Gastrocnemius medialis (tissue), 4 donors: ENCODE data around the gene UBALD2.

ENCODE experiments used
- POLR2A ChIP-seq, 2 donors: fragments of 450-650 bp; IDR thresholded peaks; one replicate each; pipeline ENCODE4 v1.6.1; 2017; ENCODE audit warnings: antibody characterized with exemption in 2 of 2, mild to moderate bottlenecking in 2 of 2, moderate library complexity in 2 of 2
- TF ChIP-seq, protein P1 (sequence below), 5 experiments: fragments of 450-650 bp in 3 of 5; fragments of 200-600 bp in 2 of 5; sonication (generic) in 2 of 5; IDR thresholded peaks in 4 of 5; conservative IDR thresholded peaks in 1 of 5; 1 replicate in 4 of 5; 2 replicates in 1 of 5; pipeline ENCODE4 v1.5.1; 2016 to 2019; ENCODE audit warnings: antibody characterized with exemption in 5 of 5, mild to moderate bottlenecking in 3 of 5, moderate library complexity in 3 of 5

DNA sequence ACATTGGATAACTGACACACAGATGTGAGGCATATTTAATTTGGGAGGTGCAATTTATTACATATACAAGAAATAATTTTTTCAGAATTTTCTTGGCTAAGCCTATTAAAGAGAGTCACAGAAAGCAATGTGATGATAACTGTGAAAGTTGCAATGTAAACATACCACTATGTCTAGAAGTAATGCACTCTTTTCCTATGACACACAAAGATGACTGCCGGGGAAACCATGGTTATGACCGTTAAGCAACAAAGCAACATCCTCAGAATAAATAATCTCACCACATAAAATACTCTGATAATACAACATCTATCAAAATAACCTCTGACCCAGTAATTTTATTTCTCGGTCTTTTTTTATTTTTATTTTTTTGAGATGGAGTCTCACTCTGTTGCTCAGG is 53.4 kb downstream of the UBALD2 start:
- TF ChIP-seq, protein P1, sequence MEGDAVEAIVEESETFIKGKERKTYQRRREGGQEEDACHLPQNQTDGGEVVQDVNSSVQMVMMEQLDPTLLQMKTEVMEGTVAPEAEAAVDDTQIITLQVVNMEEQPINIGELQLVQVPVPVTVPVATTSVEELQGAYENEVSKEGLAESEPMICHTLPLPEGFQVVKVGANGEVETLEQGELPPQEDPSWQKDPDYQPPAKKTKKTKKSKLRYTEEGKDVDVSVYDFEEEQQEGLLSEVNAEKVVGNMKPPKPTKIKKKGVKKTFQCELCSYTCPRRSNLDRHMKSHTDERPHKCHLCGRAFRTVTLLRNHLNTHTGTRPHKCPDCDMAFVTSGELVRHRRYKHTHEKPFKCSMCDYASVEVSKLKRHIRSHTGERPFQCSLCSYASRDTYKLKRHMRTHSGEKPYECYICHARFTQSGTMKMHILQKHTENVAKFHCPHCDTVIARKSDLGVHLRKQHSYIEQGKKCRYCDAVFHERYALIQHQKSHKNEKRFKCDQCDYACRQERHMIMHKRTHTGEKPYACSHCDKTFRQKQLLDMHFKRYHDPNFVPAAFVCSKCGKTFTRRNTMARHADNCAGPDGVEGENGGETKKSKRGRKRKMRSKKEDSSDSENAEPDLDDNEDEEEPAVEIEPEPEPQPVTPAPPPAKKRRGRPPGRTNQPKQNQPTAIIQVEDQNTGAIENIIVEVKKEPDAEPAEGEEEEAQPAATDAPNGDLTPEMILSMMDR (IDR thresholded peaks at IDR 0.05 in 4 of 5, conservative IDR thresholded peaks at IDR 0.05 in 1 of 5): no peak
- no peak for TF ChIP-seq POLR2A (IDR thresholded peaks at IDR 0.05)
